Measurements from ENCODE around the gene CD3E.

Gene CD3E

GRCh38 chr11:118320515-118320914 lies 16.0 kb downstream of the CD3E start:
- DNase-seq: no peak
- intact Hi-C loops (cut with DNase I): no loop called here

- DNase-seq: no peak
- intact Hi-C loops (cut with DNase I): no loop called here
Measured at GRCh38 chr11:118321386-118322082, 17.0 kb downstream of the CD3E start.

- intact Hi-C loops (cut with DNase I): no loop called here
- DNase-seq: no peak
Measured at GRCh38 chr11:118322721-118323120, 18.2 kb downstream of the CD3E start.

- intact Hi-C loops (cut with DNase I): no loop called here
- no peak for DNase-seq
Measured at GRCh38 chr11:118325283-118325682, 20.8 kb downstream of the CD3E start.

- intact Hi-C loops (cut with DNase I): no loop called here
- no peak for DNase-seq
Measured at GRCh38 chr11:118328745-118329144, 24.2 kb downstream of the CD3E start.

GRCh38 chr11:118334745-118335144 lies 30.2 kb downstream of the CD3E start:
- DNase-seq: no peak
- intact Hi-C loops (cut with DNase I): no loop called here

- intact Hi-C loops (cut with DNase I): no loop called here
- DNase-seq: no peak
Measured at GRCh38 chr11:118338637-118339061, 34.1 kb downstream of the CD3E start.

- intact Hi-C loops (cut with DNase I): no loop called here
- DNase-seq: no peak
Measured at GRCh38 chr11:118339281-118339961, 34.9 kb downstream of the CD3E start.

GRCh38 chr11:118340449-118340848 lies 35.9 kb downstream of the CD3E start:
- intact Hi-C loops (cut with DNase I): loop anchor here (10.0 kb wide), 1 partner anchor 46 kb away; no protein-coding TSS in a partner anchor
- DNase-seq: no peak

GRCh38 chr11:118341261-118341660 lies 36.7 kb downstream of the CD3E start:
- DNase-seq: no peak
- intact Hi-C loops (cut with DNase I): loop anchor here (10.0 kb wide), 1 partner anchor 46 kb away; no protein-coding TSS in a partner anchor

GRCh38 chr11:118341815-118342489 lies 37.4 kb downstream of the CD3E start:
- intact Hi-C loops (cut with DNase I): loop anchor here (10.0 kb wide), 1 partner anchor 47 kb away; no protein-coding TSS in a partner anchor

GRCh38 chr11:118342503-118343161 lies 38.1 kb downstream of the CD3E start, which contains the start of gene CD3D:
Gene CD3D, minus strand, starts transcription at chr11:118342705. Its CDS starts 98 bp downstream, at chr11:118342607.
- DNase-seq: no peak
- intact Hi-C loops (cut with DNase I): loop anchor here (10.0 kb wide), 1 partner anchor 48 kb away; no protein-coding TSS in a partner anchor

More at GRCh38 chr11:118341815-118342489, 37.4 kb downstream of the CD3E start:
- no peak for DNase-seq

GRCh38 chr11:118343248-118343647 lies 38.7 kb downstream of the CD3E start:
- intact Hi-C loops (cut with DNase I): loop anchor here (10.0 kb wide), 1 partner anchor 48 kb away; no protein-coding TSS in a partner anchor
- no peak for DNase-seq

- no peak for DNase-seq
- intact Hi-C loops (cut with DNase I): loop anchor here (10.0 kb wide), 1 partner anchor 49 kb away; no protein-coding TSS in a partner anchor
Measured at GRCh38 chr11:118343981-118344515, 39.5 kb downstream of the CD3E start, which contains the start of gene CD3G. Gene CD3G, plus strand, starts transcription at chr11:118344344. Its CDS starts 80 bp downstream, at chr11:118344424.

- DNase-seq: no peak
- intact Hi-C loops (cut with DNase I): loop anchor here (10.0 kb wide), 1 partner anchor 55 kb away; no protein-coding TSS in a partner anchor
Measured at GRCh38 chr11:118349475-118349874, 44.9 kb downstream of the CD3E start.

GRCh38 chr11:118353084-118353710 lies 48.7 kb downstream of the CD3E start:
- no peak for DNase-seq
- intact Hi-C loops (cut with DNase I): loop anchor here (2.0 kb wide), 1 partner anchor 208 kb away; no protein-coding TSS in a partner anchor

GRCh38 chr11:118358071-118358470 lies 53.5 kb downstream of the CD3E start:
- intact Hi-C loops (cut with DNase I): loop anchor here (2.0 kb wide), 1 partner anchor 79 kb away; the partner anchor contains the start of gene KMT2A
- DNase-seq: no peak

- peak; percentile 92 to 99 (median 95) for DNase-seq
- intact Hi-C loops (cut with DNase I): loop anchor here (2.0 kb wide), 1 partner anchor 77 kb away; the partner anchor contains the start of gene KMT2A
Measured at GRCh38 chr11:118359295-118359958, 54.9 kb downstream of the CD3E start, which contains the start of gene UBE4A. Gene UBE4A, plus strand, starts transcription at chr11:118359600. Its CDS starts 5,481 bp downstream, at chr11:118365081.
